GM19372 (cell line): Measurements from ENCODE around the gene EML4.

Experiments
- ATAC-seq: cut with Tn5 transposase; IDR thresholded peaks from one replicate; pipeline ENCODE4 v1.9.1; 2021; ENCODE audit warnings: mild to moderate bottlenecking, low read depth, moderate library complexity; ENCODE audit not compliant: unreplicated experiment

Gene EML4

GRCh38 chr2:42192652-42193566 is 23.8 kb downstream of the EML4 start:
- ATAC-seq: peak; percentile 64

GRCh38 chr2:42193722-42194187 is 24.6 kb downstream of the EML4 start:
- no peak for ATAC-seq

GRCh38 chr2:42194428-42194827 is 25.3 kb downstream of the EML4 start:
- no peak for ATAC-seq

GRCh38 chr2:42195559-42195958 is 26.4 kb downstream of the EML4 start:
- no peak for ATAC-seq

GRCh38 chr2:42196070-42196402 is 26.9 kb downstream of the EML4 start:
- no peak for ATAC-seq

GRCh38 chr2:42196403-42197267 is 27.5 kb downstream of the EML4 start:
- peak; percentile 59 for ATAC-seq

GRCh38 chr2:42197792-42198191 is 28.6 kb downstream of the EML4 start:
- ATAC-seq: no peak

GRCh38 chr2:42198466-42198865 is 29.3 kb downstream of the EML4 start:
- no peak for ATAC-seq

GRCh38 chr2:42199002-42199401 is 29.8 kb downstream of the EML4 start:
- ATAC-seq: no peak

- ATAC-seq: no peak
Measured at GRCh38 chr2:42199626-42200025, 30.5 kb downstream of the EML4 start.

GRCh38 chr2:42200926-42201855 is 32.0 kb downstream of the EML4 start:
- ATAC-seq: no peak

- ATAC-seq: no peak
Measured at GRCh38 chr2:42202634-42203008, 33.5 kb downstream of the EML4 start.

- no peak for ATAC-seq
Measured at GRCh38 chr2:42203792-42204191, 34.6 kb downstream of the EML4 start.

- no peak for ATAC-seq
Measured at GRCh38 chr2:42205337-42205736, 36.2 kb downstream of the EML4 start.

GRCh38 chr2:42207826-42208225 is 38.7 kb downstream of the EML4 start:
- ATAC-seq: no peak

- no peak for ATAC-seq
Measured at GRCh38 chr2:42210203-42210602, 41.0 kb downstream of the EML4 start.

- no peak for ATAC-seq
Measured at GRCh38 chr2:42211291-42211690, 42.1 kb downstream of the EML4 start.

GRCh38 chr2:42214669-42215068 is 45.5 kb downstream of the EML4 start:
- ATAC-seq: no peak

- no peak for ATAC-seq
Measured at GRCh38 chr2:42216694-42217093, 47.5 kb downstream of the EML4 start.

- no peak for ATAC-seq
Measured at GRCh38 chr2:42217307-42217706, 48.2 kb downstream of the EML4 start.
